Chondrocyte (in vitro differentiated cells): ENCODE measurements around the gene FAM156B. TPM values are rescaled to one million over a fixed set of nuclear protein-coding genes. Genes with fewer than 3 reads are reported as not detected.
"Not testable (repeated sequence)": the region's sequence is repeated elsewhere in the genome, so short reads cannot be mapped to it uniquely, and the experiment has no call there.

Experiments used
- DNase-seq: peaks from one replicate; pipeline ENCODE4 v3.0.0; 2021; ENCODE audit warnings: mixed read lengths, low spot score
- H3K27ac Mint-ChIP-seq: one replicate; pipeline ENCODE4 v1.8.0; 2021; ENCODE audit warnings: mild to moderate bottlenecking, moderate library complexity, mixed read lengths; ENCODE audit not compliant: unreplicated experiment
- H3K27me3 Mint-ChIP-seq: 2 replicates; pipeline ENCODE4 v1.8.0; 2021; ENCODE audit warnings: low read depth, mixed read lengths
- H3K36me3 Mint-ChIP-seq: 2 replicates; pipeline ENCODE4 v1.8.0; 2021; ENCODE audit warnings: low read depth, mixed read lengths
- H3K4me1 Mint-ChIP-seq: 2 replicates; pipeline ENCODE4 v1.8.0; 2021; ENCODE audit warnings: low read depth, mild to moderate bottlenecking, mixed read lengths
- H3K4me3 Mint-ChIP-seq: one replicate; pipeline ENCODE4 v1.8.0; 2021; ENCODE audit warnings: mild to moderate bottlenecking, moderate library complexity, mixed read lengths; ENCODE audit not compliant: unreplicated experiment
- H3K9me3 Mint-ChIP-seq: 2 replicates; pipeline ENCODE4 v1.8.0; 2021; ENCODE audit warnings: low read depth, mixed read lengths
- CTCF ChIP-seq: fragments of 200-600 bp; sonication (generic); IDR thresholded peaks from 2 replicates; pipeline ENCODE4 v1.5.0; 2021; ENCODE audit warnings: antibody characterized with exemption, mild to moderate bottlenecking, moderate library complexity
- total RNA-seq: library from RNA; stranded (reverse); gene quantifications from 3 replicates; pipeline ENCODE4 v1.2.1, GENCODE V29; 2021

FAM156B gene
- total RNA-seq, 1 donor from 2014 or later = 18.0 TPM

- H3K4me1 Mint-ChIP-seq, DNase-seq, H3K27me3 Mint-ChIP-seq, H3K27ac Mint-ChIP-seq, H3K4me3 Mint-ChIP-seq, H3K9me3 Mint-ChIP-seq, H3K36me3 Mint-ChIP-seq: not testable (repeated sequence)
Measured at GRCh38 chrX:52909313-52909969, 12.3 kb downstream of the FAM156B start.

- H3K9me3 Mint-ChIP-seq, H3K27me3 Mint-ChIP-seq, H3K27ac Mint-ChIP-seq, H3K4me1 Mint-ChIP-seq, H3K36me3 Mint-ChIP-seq, H3K4me3 Mint-ChIP-seq, DNase-seq: not testable (repeated sequence)
Measured at GRCh38 chrX:52913681-52914080, 16.6 kb downstream of the FAM156B start.

- H3K4me1 Mint-ChIP-seq, H3K9me3 Mint-ChIP-seq, DNase-seq, H3K4me3 Mint-ChIP-seq, H3K27me3 Mint-ChIP-seq, H3K36me3 Mint-ChIP-seq, H3K27ac Mint-ChIP-seq: not testable (repeated sequence)
Measured at GRCh38 chrX:52914704-52915103, 17.6 kb downstream of the FAM156B start.

- Mint-ChIP-seq H3K36me3 (no peaks in the 10 kb centered on the region), H3K27ac (peak overlapping the region; percentile 68), H3K27me3 (no peaks in the 10 kb centered on the region), H3K4me3 (peak overlapping the region; percentile 14), H3K9me3 (peaks cover 7% of the 10 kb centered on the region), H3K4me1 (peaks cover 14% of the 10 kb centered on the region)
- DNase-seq = no peak
- no peak for TF ChIP-seq CTCF
Measured at GRCh38 chrX:52923781-52924241, 26.7 kb downstream of the FAM156B start.

- not testable (repeated sequence) for H3K9me3 Mint-ChIP-seq, H3K4me3 Mint-ChIP-seq, DNase-seq, H3K27me3 Mint-ChIP-seq, H3K27ac Mint-ChIP-seq, H3K36me3 Mint-ChIP-seq
- peaks cover 11% of the 10 kb centered on the region for H3K4me1 Mint-ChIP-seq
Measured at GRCh38 chrX:52930214-52930613, 33.1 kb downstream of the FAM156B start.

- peaks cover 15% of the 10 kb centered on the region for H3K4me1 Mint-ChIP-seq
Measured at GRCh38 chrX:52933213-52933612, 36.1 kb downstream of the FAM156B start.

More at GRCh38 chrX:52933213-52933612, 36.1 kb downstream of the FAM156B start:
- Mint-ChIP-seq H3K27me3 (no peaks in the 10 kb centered on the region), H3K9me3 (no peaks in the 10 kb centered on the region), H3K27ac (no peak overlapping the region), H3K36me3 (no peaks in the 10 kb centered on the region), H3K4me3 (no peak overlapping the region)
- no peak for DNase-seq
- TF ChIP-seq CTCF = no peak
